A549 (cell line): ENCODE results near the gene PRKCZ. TPM values are rescaled to one million over a fixed set of nuclear protein-coding genes. Genes with fewer than 3 reads are reported as not detected.

ENCODE experiments used
- ATAC-seq, 2 experiments: fragments of 200-7000 bp in 1 of 2; fragments of >200 bp in 1 of 2; cut with Nextera tagmentation in 1 of 2; cut with Tn5 transposase in 1 of 2; 3 replicates each; pipeline versions ENCODE4 v1.8.0 to v1.9.1; 2018 to 2020; ENCODE audit warnings: mild to moderate bottlenecking in 1 of 2, moderate library complexity in 1 of 2
- CTCF ChIA-PET: fragments of 300-600 bp; sonication (Branson Sonifier 250); formaldehyde crosslinking; extraction: SDS; loops from one replicate; lab custom pipeline; 2021; ENCODE audit warnings: antibody characterized with exemption, inconsistent platforms; lab: Yijun Ruan, JAX
- POLR2A ChIA-PET: fragments of 350-600 bp; formaldehyde crosslinking; extraction: SDS; loops from one replicate; lab custom pipeline; 2021; ENCODE audit warnings: antibody characterized with exemption, inconsistent platforms; lab: Yijun Ruan, JAX
- DNase-seq, 2 experiments: peaks; one replicate each; pipeline versions ENCODE4 v3.0.0 to v3.0.0-alpha.2; 2011 to 2016; ENCODE audit warnings: low read depth in 1 of 2, low spot score in 1 of 2
- FAIRE-seq: peaks from 2 replicates; lab custom pipeline; 2011; peaks lifted over from hg19 to GRCh38; lab: Jason Lieb, UNC
- H3K27ac ChIP-seq, 2 experiments: fragments of >200 bp; sonication (Bioruptor Twin); formaldehyde crosslinking; 3 replicates each; pipeline ENCODE4 v1.5.1; 2016 to 2017
- H3K4me1 ChIP-seq: fragments of >200 bp; sonication (Bioruptor Twin); formaldehyde crosslinking; 3 replicates; pipeline ENCODE4 v1.6.1; 2016
- H3K4me2 ChIP-seq: fragments of >200 bp; sonication (Bioruptor Twin); formaldehyde crosslinking; 3 replicates; pipeline ENCODE4 v1.6.1; 2016
- H3K4me3 ChIP-seq: fragments of >200 bp; sonication (Bioruptor Twin); formaldehyde crosslinking; 3 replicates; pipeline ENCODE4 v1.5.1; 2016
- H3K9me3 ChIP-seq: fragments of >200 bp; sonication (Bioruptor Twin); formaldehyde crosslinking; 3 replicates; pipeline ENCODE4 v1.6.1; 2016
- CBX2 ChIP-seq: fragments of 200-600 bp; sonication (generic); IDR thresholded peaks from 2 replicates; pipeline ENCODE4 v1.6.1; 2016; ENCODE audit warnings: low read depth, mild to moderate bottlenecking, borderline replicate concordance
- CBX8 ChIP-seq: fragments of 200-600 bp; sonication (generic); IDR thresholded peaks from 2 replicates; pipeline ENCODE4 v1.6.1; 2016
- CHD4 ChIP-seq: fragments of 200-600 bp; sonication (generic); IDR thresholded peaks from 2 replicates; pipeline ENCODE4 v1.6.1; 2016; ENCODE audit warnings: antibody characterized with exemption, mild to moderate bottlenecking, borderline replicate concordance
- EHF ChIP-seq: fragments of 250-450 bp; sonication (Bioruptor Pico); IDR thresholded peaks from 2 replicates; pipeline ENCODE4 v1.5.0; 2020; ENCODE audit warnings: mild to moderate bottlenecking
- ESRRA ChIP-seq: fragments of 150-350 bp; IDR thresholded peaks from 2 replicates; pipeline ENCODE4 v1.6.1; 2014; ENCODE audit warnings: mild to moderate bottlenecking, low read length, borderline replicate concordance
- FOSL2 ChIP-seq, 2 experiments: fragments of 450-650 bp in 1 of 2; fragments of >200 bp in 1 of 2; sonication (Bioruptor Twin) in 1 of 2; formaldehyde crosslinking; IDR thresholded peaks; 2 replicates each; pipeline versions ENCODE4 v1.5.0 to v1.6.1; 2016 to 2020; ENCODE audit warnings: mild to moderate bottlenecking in 1 of 2, moderate library complexity in 1 of 2
- HEYL ChIP-seq: fragments of 250-450 bp; sonication (Bioruptor Pico); IDR thresholded peaks from 2 replicates; pipeline ENCODE4 v1.8.0; 2021; ENCODE audit warnings: mild to moderate bottlenecking, moderate library complexity
- HOXA7 ChIP-seq: fragments of 250-450 bp; sonication (Bioruptor Pico); IDR thresholded peaks from 2 replicates; pipeline ENCODE4 v1.5.0; 2020; ENCODE audit warnings: mild to moderate bottlenecking, moderate library complexity
- JUN ChIP-seq, 2 experiments: fragments of >200 bp; sonication (Bioruptor Twin); formaldehyde crosslinking; IDR thresholded peaks; 2 replicates in 1 of 2; 3 replicates in 1 of 2; pipeline ENCODE4 v1.6.1; 2016 to 2017
- KDM1A ChIP-seq: fragments of 200-600 bp; sonication (generic); IDR thresholded peaks from 2 replicates; pipeline ENCODE4 v1.6.1; 2016; ENCODE audit warnings: low read depth, mild to moderate bottlenecking
- MYC ChIP-seq: IDR thresholded peaks from 2 replicates; pipeline ENCODE4 v1.6.1; 2012; ENCODE audit warnings: mild to moderate bottlenecking, inconsistent platforms, low read length, improper control_type of control experiment, borderline replicate concordance
- NPAS2 ChIP-seq: fragments of 250-450 bp; sonication (Bioruptor Pico); IDR thresholded peaks from 2 replicates; pipeline ENCODE4 v1.8.0; 2022; ENCODE audit warnings: mild to moderate bottlenecking, moderate library complexity, borderline replicate concordance
- NR3C1 ChIP-seq: fragments of >200 bp; sonication (Bioruptor Twin); formaldehyde crosslinking; IDR thresholded peaks from 3 replicates; pipeline ENCODE4 v1.6.1; 2017
- POLR2AphosphoS2 ChIP-seq: conservative IDR thresholded peaks from 2 replicates; pipeline ENCODE4 v1.6.1; 2012; ENCODE audit warnings: low read length, improper control_type of control experiment, inconsistent platforms
- RAD21 ChIP-seq, 2 experiments: fragments of >200 bp in 1 of 2; sonication (Bioruptor Twin) in 1 of 2; formaldehyde crosslinking in 1 of 2; IDR thresholded peaks in 1 of 2; conservative IDR thresholded peaks in 1 of 2; 2 replicates in 1 of 2; 3 replicates in 1 of 2; pipeline ENCODE4 v1.6.1; 2012 to 2018; ENCODE audit warnings: inconsistent platforms in 1 of 2
- RFX5 ChIP-seq: fragments of 450-650 bp; IDR thresholded peaks from 2 replicates; pipeline ENCODE4 v1.7.1; 2014; ENCODE audit warnings: antibody characterized with exemption, mild to moderate bottlenecking, moderate library complexity
- RNF2 ChIP-seq: fragments of 200-600 bp; sonication (generic); IDR thresholded peaks from 2 replicates; pipeline ENCODE4 v1.6.1; 2016; ENCODE audit warnings: low read depth, mild to moderate bottlenecking, antibody characterized with exemption, moderate library complexity, borderline replicate concordance
- SREBF2 ChIP-seq: fragments of 450-650 bp; IDR thresholded peaks from 2 replicates; pipeline ENCODE4 v1.6.1; 2014; ENCODE audit warnings: mild to moderate bottlenecking, moderate library complexity
- TP53 ChIP-seq: fragments of 250-450 bp; sonication (Bioruptor Pico); IDR thresholded peaks from 2 replicates; pipeline ENCODE4 v1.5.0; 2021; ENCODE audit warnings: mild to moderate bottlenecking, moderate library complexity
- WGBS: methylation state at CpG from one replicate; pipeline ENCODE4 v1.1.6; 2017; ENCODE audit errors: missing lambda C conversion rate; 5-methylcytosine and 5-hydroxymethylcytosine counted together
- polyA plus RNA-seq, 4 experiments: library from polyadenylated mRNA; depleted of rRNA in 3 of 4; stranded (reverse); fragments of >200 nt; fragmentation: RNase III in 1 of 4; extraction: RNeasy Plus Mini Kit Qiagen cat#74134 plus additional on column Dnase treatment in 1 of 4; gene quantifications; 2 replicates in 3 of 4; 3 replicates in 1 of 4; pipeline ENCODE4 v1.2.3, GENCODE V29; 2011 to 2017
- TF ChIP-seq, protein P1 (sequence below): fragments of >200 bp; sonication (Bioruptor Twin); formaldehyde crosslinking; IDR thresholded peaks from 3 replicates; pipeline ENCODE4 v1.5.1; 2016
- TF ChIP-seq, protein P2 (sequence below): IDR thresholded peaks from 2 replicates; pipeline ENCODE4 v1.6.1; 2012; ENCODE audit warnings: low read depth, borderline replicate concordance
- TF ChIP-seq, protein P3 (sequence below): fragments of 200-600 bp; sonication (generic); IDR thresholded peaks from 2 replicates; pipeline ENCODE4 v1.6.1; 2016; ENCODE audit warnings: antibody characterized with exemption, mild to moderate bottlenecking, moderate library complexity

Gene PRKCZ
- polyA plus RNA-seq, 2 of the 4 experiments (the other 2 are of a cell fraction): 9.5 to 9.8 TPM

DNA sequence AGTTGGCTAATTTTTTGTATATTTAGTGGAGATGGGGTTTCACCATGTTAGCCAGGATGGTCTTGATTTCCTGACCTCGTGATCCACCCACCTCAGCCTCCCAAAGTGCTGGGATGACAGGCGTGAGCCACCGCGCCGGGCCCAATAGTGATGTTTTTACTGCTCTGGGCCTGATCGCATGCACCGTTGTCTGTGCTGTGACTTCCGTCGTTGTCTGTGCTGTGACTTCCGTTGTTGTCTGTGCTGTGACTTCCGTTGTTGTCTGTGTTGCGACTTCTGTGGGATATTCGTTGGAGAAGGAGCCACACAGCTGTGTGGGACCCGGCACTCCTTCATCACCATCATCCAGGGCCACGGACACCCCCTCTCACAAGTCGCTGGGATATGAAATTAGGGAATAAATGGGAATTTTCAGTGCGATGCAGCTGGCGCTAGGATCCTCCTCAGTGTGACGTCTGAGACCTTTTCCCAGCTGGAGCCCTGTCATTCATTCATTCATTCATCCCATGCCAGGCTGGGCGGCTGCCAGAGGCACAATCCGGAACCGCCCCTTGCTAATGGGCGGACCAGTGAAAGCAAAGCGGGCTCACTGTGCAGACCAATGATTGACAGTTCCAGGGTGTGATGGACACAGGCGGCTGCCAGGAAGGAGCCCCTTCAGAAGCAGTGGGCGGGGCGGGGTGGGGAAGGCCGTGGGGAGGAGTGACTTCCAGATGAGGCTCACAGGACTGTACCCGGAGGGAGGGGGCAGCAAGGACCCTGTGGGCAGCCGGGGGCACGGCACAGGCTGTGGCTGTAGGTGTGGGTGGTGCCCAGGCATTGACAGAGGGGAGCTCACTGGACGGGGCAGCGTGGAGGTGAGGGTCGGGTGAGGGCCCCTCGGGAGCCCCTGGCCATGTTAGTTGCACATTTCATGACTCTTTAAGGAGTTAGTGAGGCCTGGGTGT lies 48.9 kb downstream of the PRKCZ start (continued):
- TF ChIP-seq, protein P1, sequence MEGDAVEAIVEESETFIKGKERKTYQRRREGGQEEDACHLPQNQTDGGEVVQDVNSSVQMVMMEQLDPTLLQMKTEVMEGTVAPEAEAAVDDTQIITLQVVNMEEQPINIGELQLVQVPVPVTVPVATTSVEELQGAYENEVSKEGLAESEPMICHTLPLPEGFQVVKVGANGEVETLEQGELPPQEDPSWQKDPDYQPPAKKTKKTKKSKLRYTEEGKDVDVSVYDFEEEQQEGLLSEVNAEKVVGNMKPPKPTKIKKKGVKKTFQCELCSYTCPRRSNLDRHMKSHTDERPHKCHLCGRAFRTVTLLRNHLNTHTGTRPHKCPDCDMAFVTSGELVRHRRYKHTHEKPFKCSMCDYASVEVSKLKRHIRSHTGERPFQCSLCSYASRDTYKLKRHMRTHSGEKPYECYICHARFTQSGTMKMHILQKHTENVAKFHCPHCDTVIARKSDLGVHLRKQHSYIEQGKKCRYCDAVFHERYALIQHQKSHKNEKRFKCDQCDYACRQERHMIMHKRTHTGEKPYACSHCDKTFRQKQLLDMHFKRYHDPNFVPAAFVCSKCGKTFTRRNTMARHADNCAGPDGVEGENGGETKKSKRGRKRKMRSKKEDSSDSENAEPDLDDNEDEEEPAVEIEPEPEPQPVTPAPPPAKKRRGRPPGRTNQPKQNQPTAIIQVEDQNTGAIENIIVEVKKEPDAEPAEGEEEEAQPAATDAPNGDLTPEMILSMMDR: no peak
- no peak for TF ChIP-seq FOSL2 (IDR thresholded peaks at IDR 0.05)
- no peak for TF ChIP-seq FOSL2 (CRISPR knock-in tag; IDR thresholded peaks at IDR 0.05)
- TF ChIP-seq POLR2AphosphoS2: no peak

DNA sequence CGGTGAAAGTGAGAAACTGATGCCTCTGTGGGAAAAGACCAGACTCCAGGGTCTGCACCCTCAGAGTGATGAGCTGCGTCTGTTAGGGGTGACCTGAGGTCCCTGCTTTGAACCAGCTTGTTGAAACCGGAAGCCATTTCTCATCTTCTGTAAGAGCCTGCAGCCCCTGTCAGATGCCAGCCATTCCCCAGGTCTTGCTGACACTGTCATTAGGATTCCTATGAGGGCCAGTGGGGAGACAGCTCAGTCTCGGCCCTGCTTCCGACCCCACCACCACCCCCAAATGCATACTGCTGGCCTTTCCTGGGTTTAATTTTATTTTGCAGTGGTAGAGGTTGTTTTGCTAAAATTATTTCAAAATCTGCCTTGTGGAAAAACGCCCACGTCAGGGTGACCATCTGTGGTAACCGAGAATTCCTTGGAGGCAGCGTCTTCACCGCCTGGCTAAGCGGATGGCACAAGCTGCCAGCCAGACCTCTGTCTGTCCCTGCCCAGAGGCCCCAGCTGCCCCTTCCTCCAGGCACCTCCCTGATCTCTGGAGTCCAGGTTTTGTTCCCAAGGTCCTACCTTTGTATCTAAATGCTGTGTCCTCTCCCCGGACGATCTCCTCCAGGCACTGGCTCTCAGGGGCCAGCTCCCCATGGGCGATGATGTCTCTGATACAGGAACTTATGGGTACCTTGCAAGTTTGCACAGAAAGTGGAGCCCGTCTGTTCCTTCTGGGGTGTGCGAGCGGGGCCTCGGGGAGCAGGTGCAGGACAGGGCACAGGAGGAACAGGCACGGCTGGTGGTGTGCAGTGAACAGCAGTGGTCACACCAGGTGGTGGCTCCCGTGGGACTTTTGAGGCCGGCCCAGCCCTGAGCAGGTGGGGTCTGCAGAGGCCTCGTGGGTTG lies 49.9 kb downstream of the PRKCZ start:
- DNase-seq (no peak), ATAC-seq (no peak), FAIRE-seq (no peak)
- ChIA-PET CTCF (no interaction called here), POLR2A (no interaction called here)
- no peak for TF ChIP-seq CBX8
- TF ChIP-seq HOXA7 (CRISPR knock-in tag): no peak
- no peak for TF ChIP-seq RAD21 (conservative IDR thresholded peaks at IDR 0.05 in 1 of 2, IDR thresholded peaks at IDR 0.05 in 1 of 2)
- no peak for TF ChIP-seq NPAS2 (CRISPR knock-in tag)
- TF ChIP-seq CBX2: no peak
- no peak for TF ChIP-seq ESRRA
- TF ChIP-seq TP53 (CRISPR knock-in tag): no peak
- no peak for TF ChIP-seq KDM1A
- no peak for TF ChIP-seq JUN (IDR thresholded peaks at IDR 0.05)
- TF ChIP-seq, protein P2, sequence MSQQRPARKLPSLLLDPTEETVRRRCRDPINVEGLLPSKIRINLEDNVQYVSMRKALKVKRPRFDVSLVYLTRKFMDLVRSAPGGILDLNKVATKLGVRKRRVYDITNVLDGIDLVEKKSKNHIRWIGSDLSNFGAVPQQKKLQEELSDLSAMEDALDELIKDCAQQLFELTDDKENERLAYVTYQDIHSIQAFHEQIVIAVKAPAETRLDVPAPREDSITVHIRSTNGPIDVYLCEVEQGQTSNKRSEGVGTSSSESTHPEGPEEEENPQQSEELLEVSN: no peak
- no peak for TF ChIP-seq CHD4
- no peak for TF ChIP-seq RFX5
- TF ChIP-seq NR3C1: no peak
- TF ChIP-seq EHF (CRISPR knock-in tag): no peak
- TF ChIP-seq RNF2: no peak
- TF ChIP-seq, protein P3, sequence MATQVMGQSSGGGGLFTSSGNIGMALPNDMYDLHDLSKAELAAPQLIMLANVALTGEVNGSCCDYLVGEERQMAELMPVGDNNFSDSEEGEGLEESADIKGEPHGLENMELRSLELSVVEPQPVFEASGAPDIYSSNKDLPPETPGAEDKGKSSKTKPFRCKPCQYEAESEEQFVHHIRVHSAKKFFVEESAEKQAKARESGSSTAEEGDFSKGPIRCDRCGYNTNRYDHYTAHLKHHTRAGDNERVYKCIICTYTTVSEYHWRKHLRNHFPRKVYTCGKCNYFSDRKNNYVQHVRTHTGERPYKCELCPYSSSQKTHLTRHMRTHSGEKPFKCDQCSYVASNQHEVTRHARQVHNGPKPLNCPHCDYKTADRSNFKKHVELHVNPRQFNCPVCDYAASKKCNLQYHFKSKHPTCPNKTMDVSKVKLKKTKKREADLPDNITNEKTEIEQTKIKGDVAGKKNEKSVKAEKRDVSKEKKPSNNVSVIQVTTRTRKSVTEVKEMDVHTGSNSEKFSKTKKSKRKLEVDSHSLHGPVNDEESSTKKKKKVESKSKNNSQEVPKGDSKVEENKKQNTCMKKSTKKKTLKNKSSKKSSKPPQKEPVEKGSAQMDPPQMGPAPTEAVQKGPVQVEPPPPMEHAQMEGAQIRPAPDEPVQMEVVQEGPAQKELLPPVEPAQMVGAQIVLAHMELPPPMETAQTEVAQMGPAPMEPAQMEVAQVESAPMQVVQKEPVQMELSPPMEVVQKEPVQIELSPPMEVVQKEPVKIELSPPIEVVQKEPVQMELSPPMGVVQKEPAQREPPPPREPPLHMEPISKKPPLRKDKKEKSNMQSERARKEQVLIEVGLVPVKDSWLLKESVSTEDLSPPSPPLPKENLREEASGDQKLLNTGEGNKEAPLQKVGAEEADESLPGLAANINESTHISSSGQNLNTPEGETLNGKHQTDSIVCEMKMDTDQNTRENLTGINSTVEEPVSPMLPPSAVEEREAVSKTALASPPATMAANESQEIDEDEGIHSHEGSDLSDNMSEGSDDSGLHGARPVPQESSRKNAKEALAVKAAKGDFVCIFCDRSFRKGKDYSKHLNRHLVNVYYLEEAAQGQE: no peak
- TF ChIP-seq HEYL (CRISPR knock-in tag): no peak
- TF ChIP-seq MYC: no peak
- TF ChIP-seq SREBF2: no peak
- Histone ChIP-seq H3K4me1 (no peaks in the 10 kb centered on the region), H3K4me3 (no peak overlapping the region), H3K27ac (no peak overlapping the region), H3K4me2 (no peak overlapping the region), H3K9me3 (0 out of 3 replicates have a peak, but pooled peaks cover 3% of the 10 kb centered on the region)
- WGBS: 83% methylated on average over 21 of the region's 22 CpGs
